Islet precursor cell (in vitro differentiated cells): ENCODE data around the gene SLC47A2.
A peak's percentile ranks its signal among the peaks of the same experiment; 100 is the strongest.

ENCODE experiments used
- DNase-seq: peaks from one replicate; pipeline ENCODE4 v3.0.0-alpha.2; 2018

The SLC47A2 gene

GRCh38 chr17:19726631-19727376 lies 10.4 kb upstream of the SLC47A2 start:
- DNase-seq: no peak

- DNase-seq: no peak
These were observed 9.1 kb upstream of the SLC47A2 start for GRCh38 chr17:19725486-19725885.

GRCh38 chr17:19724501-19725420 lies 8.4 kb upstream of the SLC47A2 start:
- no peak for DNase-seq

GRCh38 chr17:19723964-19724363 lies 7.6 kb upstream of the SLC47A2 start:
- DNase-seq: no peak

- no peak for DNase-seq
These were observed 4.4 kb upstream of the SLC47A2 start for GRCh38 chr17:19720631-19721426.

GRCh38 chr17:19720210-19720475 lies 3.8 kb upstream of the SLC47A2 start:
- DNase-seq: no peak

- peak; percentile 83 for DNase-seq
These were observed 3.2 kb upstream of the SLC47A2 start for GRCh38 chr17:19719355-19720209.

- no peak for DNase-seq
These were observed 2.4 kb upstream of the SLC47A2 start for GRCh38 chr17:19718613-19719354.

- DNase-seq: no peak
These were observed 1.7 kb upstream of the SLC47A2 start for GRCh38 chr17:19718041-19718612.

GRCh38 chr17:19717411-19717908 lies 1.1 kb upstream of the SLC47A2 start:
- DNase-seq: no peak

- no peak for DNase-seq
These were observed 612 bp upstream of the SLC47A2 start for GRCh38 chr17:19717031-19717360.

- peak; percentile 61 for DNase-seq
These were observed 1.6 kb downstream of the SLC47A2 start for GRCh38 chr17:19714542-19715411.

GRCh38 chr17:19713901-19714361 lies 2.5 kb downstream of the SLC47A2 start:
- peak; percentile 51 for DNase-seq

GRCh38 chr17:19713462-19713861 lies 2.9 kb downstream of the SLC47A2 start:
- DNase-seq: peak; percentile 59

- DNase-seq: peak; percentile 48
These were observed 3.9 kb downstream of the SLC47A2 start for GRCh38 chr17:19712436-19713004.

GRCh38 chr17:19709841-19710240 lies 6.5 kb downstream of the SLC47A2 start:
- DNase-seq: peak; percentile 24

- peak; percentile 47 for DNase-seq
These were observed 7.8 kb downstream of the SLC47A2 start for GRCh38 chr17:19708431-19709175.

GRCh38 chr17:19707728-19708221 lies 8.6 kb downstream of the SLC47A2 start:
- DNase-seq: no peak
